Transverse colon (tissue), 4 donors: ENCODE measurements around the gene TBC1D9B. TPM values are rescaled to one million over a fixed set of nuclear protein-coding genes. Genes with fewer than 3 reads are reported as not detected.

Experiments used
- DNase-seq: peaks from one replicate; pipeline ENCODE4 v3.0.0-alpha.2; 2019
- H3K27ac ChIP-seq, 4 donors: fragments of 200-600 bp; sonication (generic); 2 replicates each; pipeline ENCODE4 v1.5.1; 2016 to 2018; ENCODE audit warnings: inconsistent platforms in 4 of 4
- H3K27me3 ChIP-seq: fragments of 200-600 bp; sonication (generic); 2 replicates; pipeline ENCODE4 v1.5.1; 2017; ENCODE audit warnings: inconsistent platforms
- H3K36me3 ChIP-seq, 4 donors: fragments of 200-600 bp; sonication (generic); 2 replicates each; pipeline ENCODE4 v1.5.1; 2017 to 2019; ENCODE audit warnings: inconsistent platforms in 4 of 4
- H3K4me1 ChIP-seq, 4 donors: fragments of 200-600 bp; sonication (generic); 2 replicates each; pipeline ENCODE4 v1.5.1; 2017 to 2020; ENCODE audit warnings: inconsistent platforms in 4 of 4
- H3K4me3 ChIP-seq, 4 donors: fragments of 200-600 bp; sonication (generic); 1 replicate in 1 of 4; 2 replicates in 3 of 4; pipeline versions ENCODE4 v1.5.1 to v1.6.1; 2017 to 2019; ENCODE audit warnings: inconsistent platforms in 4 of 4
- H3K9me3 ChIP-seq, 2 donors: fragments of 200-600 bp; sonication (generic); 2 replicates each; pipeline ENCODE4 v1.5.1; 2017 to 2019; ENCODE audit warnings: inconsistent platforms in 2 of 2
- EP300 ChIP-seq: sonication (generic); formaldehyde crosslinking; IDR thresholded peaks from one replicate; pipeline ENCODE4 v1.6.1; 2017; ENCODE audit warnings: antibody characterized with exemption, low read depth
- POLR2A ChIP-seq: fragments of 450-650 bp; IDR thresholded peaks from one replicate; pipeline ENCODE4 v1.6.1; 2016; ENCODE audit warnings: antibody characterized with exemption, mild to moderate bottlenecking, moderate library complexity
- POLR2AphosphoS5 ChIP-seq, 3 donors: sonication (generic); formaldehyde crosslinking; IDR thresholded peaks; one replicate each; pipeline ENCODE4 v1.6.1; 2016; ENCODE audit warnings: antibody characterized with exemption in 3 of 3
- WGBS, 2 donors: methylation state at CpG; one replicate each; pipeline ENCODE4 v1.1.5; 2018; ENCODE audit warnings: low coverage in 1 of 2; 5-methylcytosine and 5-hydroxymethylcytosine counted together
- in situ Hi-C, 4 donors: fragments of 200-750 bp; cut with MboI; loops; one replicate each; pipeline versions ENCODE4 v1.15.0 to v1.15.1; 2017; ENCODE audit warnings: low sequenced_read_pairs in 3 of 4, low pct_ligation_motif_present in 1 of 4, low pct_unique_long_range_greater_than_20kb in 1 of 4
- intact Hi-C: fragments of 100-400 bp; cut with DNase I; formaldehyde crosslinking; loops from one replicate; pipeline ENCODE4 v1.15.1; 2023; ENCODE audit warnings: low total_unique reads
- total RNA-seq, 4 donors: library from RNA; depleted of rRNA; stranded (reverse); fragments of >200 nt; gene quantifications; one replicate each; pipeline ENCODE4 v1.1.0, GENCODE V29; 2016
- TF ChIP-seq, protein P1 (sequence below), 5 experiments: fragments of 200-600 bp in 3 of 5; fragments of 450-650 bp in 2 of 5; sonication (generic) in 3 of 5; IDR thresholded peaks; 1 replicate in 2 of 5; 2 replicates in 3 of 5; pipeline ENCODE4 v1.5.1; 2016 to 2017; ENCODE audit warnings: antibody characterized with exemption in 5 of 5, inconsistent platforms in 3 of 5, mild to moderate bottlenecking in 2 of 5, moderate library complexity in 1 of 5

Gene TBC1D9B
- total RNA-seq, 4 donors from 2014 or later, result 90.5 to 178 (median 127) TPM

- intact Hi-C loops (no loop called here), in situ Hi-C loops (no loop called here)
- no peak for DNase-seq
- TF ChIP-seq, protein P1, sequence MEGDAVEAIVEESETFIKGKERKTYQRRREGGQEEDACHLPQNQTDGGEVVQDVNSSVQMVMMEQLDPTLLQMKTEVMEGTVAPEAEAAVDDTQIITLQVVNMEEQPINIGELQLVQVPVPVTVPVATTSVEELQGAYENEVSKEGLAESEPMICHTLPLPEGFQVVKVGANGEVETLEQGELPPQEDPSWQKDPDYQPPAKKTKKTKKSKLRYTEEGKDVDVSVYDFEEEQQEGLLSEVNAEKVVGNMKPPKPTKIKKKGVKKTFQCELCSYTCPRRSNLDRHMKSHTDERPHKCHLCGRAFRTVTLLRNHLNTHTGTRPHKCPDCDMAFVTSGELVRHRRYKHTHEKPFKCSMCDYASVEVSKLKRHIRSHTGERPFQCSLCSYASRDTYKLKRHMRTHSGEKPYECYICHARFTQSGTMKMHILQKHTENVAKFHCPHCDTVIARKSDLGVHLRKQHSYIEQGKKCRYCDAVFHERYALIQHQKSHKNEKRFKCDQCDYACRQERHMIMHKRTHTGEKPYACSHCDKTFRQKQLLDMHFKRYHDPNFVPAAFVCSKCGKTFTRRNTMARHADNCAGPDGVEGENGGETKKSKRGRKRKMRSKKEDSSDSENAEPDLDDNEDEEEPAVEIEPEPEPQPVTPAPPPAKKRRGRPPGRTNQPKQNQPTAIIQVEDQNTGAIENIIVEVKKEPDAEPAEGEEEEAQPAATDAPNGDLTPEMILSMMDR (IDR thresholded peaks at IDR 0.05), result no peak
- no peak for TF ChIP-seq POLR2A
- no peak for TF ChIP-seq POLR2AphosphoS5 (IDR thresholded peaks at IDR 0.05)
- no peak for TF ChIP-seq EP300
- Histone ChIP-seq H3K4me3 (no peak overlapping the region), H3K4me1 (no peaks in the 10 kb centered on the region), H3K27me3 (no peaks in the 10 kb centered on the region), H3K9me3 (no peaks in the 10 kb centered on the region), H3K27ac (no peak overlapping the region), H3K36me3 (peaks cover 0 to 63% (median 27%) of the 10 kb centered on the region in 4 donors)
- 92% methylated on average over 30 of the region's 31 CpGs; no CpG with 5 or more reads in 1 of the 2 donors for WGBS, 2 donors
These were observed 14.4 kb downstream of the TBC1D9B start for GRCh38 chr5:179893076-179893957.

- in situ Hi-C loops, result no loop called here
- peaks cover 0 to 52% (median 23%) of the 10 kb centered on the region in 4 donors for H3K36me3 ChIP-seq
- no peaks in the 10 kb centered on the region for H3K4me1 ChIP-seq
- DNase-seq, result no peak
- no peak overlapping the region for H3K4me3 ChIP-seq
- no peak for TF ChIP-seq EP300
- no peak for TF ChIP-seq POLR2AphosphoS5 (IDR thresholded peaks at IDR 0.05)
- TF ChIP-seq, protein P1 (IDR thresholded peaks at IDR 0.05), result no peak
- TF ChIP-seq POLR2A, result no peak
- H3K27me3 ChIP-seq, result no peaks in the 10 kb centered on the region
- H3K9me3 ChIP-seq, result no peaks in the 10 kb centered on the region
- intact Hi-C loops, result no loop called here
- WGBS, 2 donors, result 84% methylated on average over 5 of the region's 5 CpGs; no CpG with 5 or more reads in 1 of the 2 donors
- H3K27ac ChIP-seq, result no peak overlapping the region
These were observed 15.4 kb downstream of the TBC1D9B start for GRCh38 chr5:179892255-179892654.

- no peak for DNase-seq
- TF ChIP-seq POLR2AphosphoS5 (IDR thresholded peaks at IDR 0.05) (no peak), EP300 (no peak), POLR2A (no peak)
- TF ChIP-seq, protein P1 (IDR thresholded peaks at IDR 0.05), result no peak
- in situ Hi-C loops, result no loop called here
- H3K4me3 ChIP-seq, result no peak overlapping the region
- H3K27me3 ChIP-seq, result no peaks in the 10 kb centered on the region
- 95 to 96% methylated on average over 7 to 17 of the region's 25 CpGs for WGBS, 2 donors
- H3K27ac ChIP-seq, result no peak overlapping the region
- intact Hi-C loops, result no loop called here
- H3K9me3 ChIP-seq, result no peaks in the 10 kb centered on the region
- H3K4me1 ChIP-seq, result no peaks in the 10 kb centered on the region
- H3K36me3 ChIP-seq, result peaks cover 0 to 48% (median 24%) of the 10 kb centered on the region in 4 donors
These were observed 16.7 kb downstream of the TBC1D9B start for GRCh38 chr5:179890751-179891682.

DNA sequence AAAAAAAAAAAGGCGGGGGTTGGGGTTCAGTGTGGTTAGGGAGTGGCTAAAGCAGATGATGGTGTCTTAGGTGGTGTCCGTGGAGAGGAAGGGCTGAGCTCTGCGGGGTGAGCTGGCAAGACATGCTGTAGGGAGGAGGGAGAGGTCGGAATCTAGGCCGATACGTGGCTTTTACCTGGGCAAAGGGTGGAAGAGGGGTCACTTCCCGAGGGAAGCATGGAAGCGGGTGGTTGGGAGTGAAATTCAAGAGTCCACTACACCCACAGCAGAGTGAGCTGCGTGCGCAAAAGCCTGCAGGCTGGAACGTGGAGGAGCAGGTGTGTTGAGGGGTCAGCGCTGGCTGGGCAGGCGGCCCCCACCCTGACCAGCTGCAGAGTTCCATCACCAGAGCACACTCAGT, 17.8 kb downstream of the TBC1D9B start:
- no peak overlapping the region for H3K4me3 ChIP-seq
- 94 to 100% methylated on average over 4 to 13 of the region's 13 CpGs for WGBS, 2 donors
- peaks cover 0 to 52% (median 25%) of the 10 kb centered on the region in 4 donors for H3K36me3 ChIP-seq
- in situ Hi-C loops (no loop called here), intact Hi-C loops (no loop called here)
- H3K4me1 ChIP-seq, result no peaks in the 10 kb centered on the region
- TF ChIP-seq POLR2AphosphoS5 (IDR thresholded peaks at IDR 0.05), result no peak
- no peak for TF ChIP-seq POLR2A
- TF ChIP-seq, protein P1 (IDR thresholded peaks at IDR 0.05), result no peak
- no peak for TF ChIP-seq EP300
- no peaks in the 10 kb centered on the region for H3K27me3 ChIP-seq
- no peak for DNase-seq
- H3K9me3 ChIP-seq, result no peaks in the 10 kb centered on the region
- H3K27ac ChIP-seq, result no peak overlapping the region
